Adrenal gland (tissue), 5 donors: ENCODE results near the gene DACT1.

Experiments
- CTCF ChIP-seq, 6 experiments: fragments of 450-650 bp in 4 of 6; fragments of 200-600 bp in 2 of 6; sonication (generic) in 1 of 6; IDR thresholded peaks; 1 replicate in 5 of 6; 2 replicates in 1 of 6; pipeline versions ENCODE4 v1.5.1 to v1.8.0; 2016 to 2021; ENCODE audit warnings: antibody characterized with exemption in 6 of 6, mild to moderate bottlenecking in 2 of 6, moderate library complexity in 1 of 6
- POLR2A ChIP-seq, 2 donors: fragments of 450-650 bp; IDR thresholded peaks; one replicate each; pipeline ENCODE4 v1.6.1; 2017; ENCODE audit warnings: antibody characterized with exemption in 2 of 2, mild to moderate bottlenecking in 2 of 2, moderate library complexity in 1 of 2
- donor health status: DM: no; HTN: no; CAD: no.

GRCh38 chr14:58599707-58600106, 38.1 kb upstream of the DACT1 start:
- TF ChIP-seq CTCF (IDR thresholded peaks at IDR 0.05) (no peak), POLR2A (IDR thresholded peaks at IDR 0.05) (no peak)
